Measurements from ENCODE around the gene HNRNPU. TPM values are rescaled to one million over a fixed set of nuclear protein-coding genes. Genes with fewer than 3 reads are reported as not detected.
A peak's percentile ranks its signal among the peaks of the same experiment; 100 is the strongest.

The HNRNPU gene
- total RNA-seq, 4 donors from 2014 or later: 275 to 441 (median 310) TPM

GRCh38 chr1:244865820-244866219 lies 1.5 kb upstream of the HNRNPU start:
- Histone ChIP-seq H3K9me3 (no peaks in the 10 kb centered on the region), H3K27me3 (no peaks in the 10 kb centered on the region), H3K4me1 (peaks cover 26% of the 10 kb centered on the region), H3K36me3 (no peaks in the 10 kb centered on the region), H3K4me3 (no peak overlapping the region), H3K27ac (no peak overlapping the region)
- 75% methylated on average over 3 of the region's 3 CpGs for WGBS
- TF ChIP-seq POLR2A (IDR thresholded peaks at IDR 0.05): no peak
- TF ChIP-seq POLR2AphosphoS5 (IDR thresholded peaks at IDR 0.05): no peak
- TF ChIP-seq EP300 (IDR thresholded peaks at IDR 0.05): no peak
- TF ChIP-seq, protein P1, sequence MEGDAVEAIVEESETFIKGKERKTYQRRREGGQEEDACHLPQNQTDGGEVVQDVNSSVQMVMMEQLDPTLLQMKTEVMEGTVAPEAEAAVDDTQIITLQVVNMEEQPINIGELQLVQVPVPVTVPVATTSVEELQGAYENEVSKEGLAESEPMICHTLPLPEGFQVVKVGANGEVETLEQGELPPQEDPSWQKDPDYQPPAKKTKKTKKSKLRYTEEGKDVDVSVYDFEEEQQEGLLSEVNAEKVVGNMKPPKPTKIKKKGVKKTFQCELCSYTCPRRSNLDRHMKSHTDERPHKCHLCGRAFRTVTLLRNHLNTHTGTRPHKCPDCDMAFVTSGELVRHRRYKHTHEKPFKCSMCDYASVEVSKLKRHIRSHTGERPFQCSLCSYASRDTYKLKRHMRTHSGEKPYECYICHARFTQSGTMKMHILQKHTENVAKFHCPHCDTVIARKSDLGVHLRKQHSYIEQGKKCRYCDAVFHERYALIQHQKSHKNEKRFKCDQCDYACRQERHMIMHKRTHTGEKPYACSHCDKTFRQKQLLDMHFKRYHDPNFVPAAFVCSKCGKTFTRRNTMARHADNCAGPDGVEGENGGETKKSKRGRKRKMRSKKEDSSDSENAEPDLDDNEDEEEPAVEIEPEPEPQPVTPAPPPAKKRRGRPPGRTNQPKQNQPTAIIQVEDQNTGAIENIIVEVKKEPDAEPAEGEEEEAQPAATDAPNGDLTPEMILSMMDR (IDR thresholded peaks at IDR 0.05): no peak
- DNase-seq (ENCODE audit: low spot score in 2 of 2): no peak

- TF ChIP-seq, protein P1 (IDR thresholded peaks at IDR 0.05): no peak
- no peak for TF ChIP-seq POLR2A (IDR thresholded peaks at IDR 0.05)
- no peak for TF ChIP-seq POLR2AphosphoS5 (IDR thresholded peaks at IDR 0.05)
- Histone ChIP-seq H3K4me1 (peaks cover 34% of the 10 kb centered on the region), H3K27me3 (no peaks in the 10 kb centered on the region), H3K36me3 (peaks cover 2% of the 10 kb centered on the region), H3K27ac (peak overlapping the region; percentile 100), H3K4me3 (peak overlapping the region; percentile 98), H3K9me3 (no peaks in the 10 kb centered on the region)
- 14% methylated on average over 9 of the region's 9 CpGs for WGBS
- peak in 1 of 2 donors; percentile 71 for DNase-seq (ENCODE audit: low spot score in 2 of 2)
Measured at GRCh38 chr1:244865028-244865371, 657 bp upstream of the HNRNPU start.

- peak; percentile 80 to 82 for DNase-seq (ENCODE audit: low spot score in 2 of 2)
Measured at GRCh38 chr1:244863491-244864252, 671 bp downstream of the HNRNPU start.

GRCh38 chr1:244862699-244863490 lies 1.4 kb downstream of the HNRNPU start:
- H3K36me3 ChIP-seq: peaks cover 20% of the 10 kb centered on the region
- H3K9me3 ChIP-seq: no peaks in the 10 kb centered on the region
- peak; percentile 97 to 98 for DNase-seq (ENCODE audit: low spot score in 2 of 2)
- no peaks in the 10 kb centered on the region for H3K27me3 ChIP-seq
- peaks cover 55% of the 10 kb centered on the region for H3K4me1 ChIP-seq
- TF ChIP-seq EP300 (IDR thresholded peaks at IDR 0.05): no peak
- TF ChIP-seq, protein P1 (IDR thresholded peaks at IDR 0.05): no peak
- TF ChIP-seq POLR2AphosphoS5 (IDR thresholded peaks at IDR 0.05): peak in 1 of 3 donors; percentile 71
- peak in 1 of 2 donors; percentile 41 for TF ChIP-seq POLR2A (IDR thresholded peaks at IDR 0.05)
- 0% methylated on average over 20 of the region's 87 CpGs for WGBS
- peak overlapping the region; percentile 100 for H3K27ac ChIP-seq
- H3K4me3 ChIP-seq: peak overlapping the region; percentile 98

More at GRCh38 chr1:244863491-244864252, 671 bp downstream of the HNRNPU start:
- Histone ChIP-seq H3K36me3 (peaks cover 13% of the 10 kb centered on the region), H3K4me1 (peaks cover 48% of the 10 kb centered on the region), H3K4me3 (peak overlapping the region; percentile 98), H3K9me3 (no peaks in the 10 kb centered on the region), H3K27me3 (no peaks in the 10 kb centered on the region), H3K27ac (peak overlapping the region; percentile 100)
- 1% methylated on average over 58 of the region's 92 CpGs for WGBS
- TF ChIP-seq POLR2A (IDR thresholded peaks at IDR 0.05) (no peak), POLR2AphosphoS5 (IDR thresholded peaks at IDR 0.05) (peak in 1 of 3 donors; percentile 37)
- TF ChIP-seq, protein P1 (IDR thresholded peaks at IDR 0.05): no peak

- 1% methylated on average over 7 of the region's 7 CpGs for WGBS
- Histone ChIP-seq H3K27me3 (no peaks in the 10 kb centered on the region), H3K36me3 (peaks cover 26% of the 10 kb centered on the region), H3K4me3 (peak overlapping the region; percentile 98), H3K27ac (peak overlapping the region; percentile 100), H3K9me3 (no peaks in the 10 kb centered on the region), H3K4me1 (peaks cover 61% of the 10 kb centered on the region)
- no peak for DNase-seq (ENCODE audit: low spot score in 2 of 2)
- TF ChIP-seq POLR2AphosphoS5 (IDR thresholded peaks at IDR 0.05): no peak
- TF ChIP-seq EP300 (IDR thresholded peaks at IDR 0.05): no peak
- TF ChIP-seq POLR2A (IDR thresholded peaks at IDR 0.05): no peak
- TF ChIP-seq, protein P1 (IDR thresholded peaks at IDR 0.05): no peak
Measured at GRCh38 chr1:244862354-244862698, 2.0 kb downstream of the HNRNPU start.
